ENCODE measurements around the gene TSPOAP1.

GRCh38 chr17:58321571-58322525, 6.7 kb downstream of the TSPOAP1 start:
- TF ChIP-seq POLR2A (IDR thresholded peaks at IDR 0.05): no peak
- TF ChIP-seq CTCF (IDR thresholded peaks at IDR 0.05): no peak
